Epithelial cell of prostate (primary cell): ENCODE results near the gene KRTAP4-7.
"Not testable (repeated sequence)": the region's sequence is repeated elsewhere in the genome, so short reads cannot be mapped to it uniquely, and the experiment has no call there.

Experiments used
- DNase-seq: peaks from one replicate; pipeline ENCODE4 v3.0.0-alpha.2; 2011; ENCODE audit warnings: low read depth, low spot score
- H3K27ac ChIP-seq: fragments of 450-650 bp; 2 replicates; pipeline ENCODE4 v1.5.1; 2017; ENCODE audit warnings: mild to moderate bottlenecking

The KRTAP4-7 gene

DNA sequence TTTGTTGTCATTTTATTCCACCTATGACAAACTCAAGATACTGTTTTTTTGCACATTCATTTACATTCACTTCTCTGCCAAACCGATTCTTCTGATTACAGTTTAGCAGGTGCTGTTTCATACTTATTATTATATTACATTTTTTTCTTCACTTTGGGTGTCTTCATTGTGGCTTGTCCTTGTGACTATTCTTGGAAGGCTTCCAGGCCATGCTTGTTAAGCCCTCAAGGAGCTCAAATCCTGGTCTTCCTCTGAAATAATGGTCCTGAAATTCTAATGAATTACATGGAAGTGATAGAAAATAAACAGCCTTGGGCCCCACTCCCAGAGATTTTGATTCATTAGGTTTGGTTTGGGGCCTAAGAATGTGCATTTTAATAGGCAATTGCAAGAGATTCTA lies 19.6 kb upstream of the KRTAP4-7 start:
- H3K27ac ChIP-seq, result no peak overlapping the region
- DNase-seq, result no peak

- H3K27ac ChIP-seq, DNase-seq: not testable (repeated sequence)
Measured at GRCh38 chr17:41065016-41065689, 18.8 kb upstream of the KRTAP4-7 start.

GRCh38 chr17:41065829-41066624 lies 17.9 kb upstream of the KRTAP4-7 start, which contains the start of gene KRTAP2-4:
Gene KRTAP2-4 (minus strand): TSS chr17:41065879. CDS start chr17:41065845, 34 bp downstream.
- peak; percentile 81 for DNase-seq
- H3K27ac ChIP-seq, result peak within 1 kb of the TSS; percentile 7

- DNase-seq, result no peak
Measured at GRCh38 chr17:41067281-41067680, 16.7 kb upstream of the KRTAP4-7 start.

GRCh38 chr17:41069031-41069430 lies 14.9 kb upstream of the KRTAP4-7 start:
- H3K27ac ChIP-seq, result no peak overlapping the region
- no peak for DNase-seq

More at GRCh38 chr17:41067281-41067680, 16.7 kb upstream of the KRTAP4-7 start:
- no peak overlapping the region for H3K27ac ChIP-seq

DNA sequence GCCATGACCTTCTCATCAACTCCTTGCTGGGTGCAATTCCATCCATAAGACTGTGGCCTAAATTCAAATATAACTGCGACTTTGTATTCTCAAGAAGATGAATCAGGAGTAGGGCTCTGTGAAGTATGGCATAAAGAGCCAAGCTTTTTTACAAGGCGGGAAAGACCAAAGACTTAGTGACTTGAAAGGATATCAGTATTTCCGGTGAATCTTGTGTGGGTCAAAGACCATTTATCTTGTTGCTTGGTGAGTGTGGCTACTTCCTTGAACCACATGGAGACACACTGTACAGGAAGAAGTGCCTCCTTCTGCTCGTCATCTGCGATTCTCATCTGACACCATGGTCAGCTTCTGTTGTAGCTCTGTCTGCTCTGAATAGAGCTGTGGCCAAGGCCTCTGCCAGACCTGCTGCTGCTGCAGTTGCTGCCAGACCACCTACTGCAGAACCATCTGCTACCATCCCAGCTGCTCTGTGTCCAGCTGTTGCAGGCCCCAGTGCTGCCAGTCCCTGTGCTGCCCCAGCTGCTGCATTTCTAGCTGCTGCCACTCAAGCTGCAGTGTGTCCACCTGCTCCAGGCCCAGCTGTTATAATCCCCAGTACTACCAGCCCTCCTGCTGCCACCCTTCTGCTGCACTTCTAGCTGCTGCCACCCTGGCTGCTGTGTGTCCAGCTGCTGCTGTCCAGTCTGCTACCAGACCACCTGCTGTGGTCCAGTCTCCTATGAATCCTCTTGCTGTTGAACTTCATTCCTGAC lies 12.2 kb upstream of the KRTAP4-7 start:
- no peak for DNase-seq
- H3K27ac ChIP-seq, result no peak overlapping the region

- no peak overlapping the region for H3K27ac ChIP-seq
- DNase-seq, result no peak
Measured at GRCh38 chr17:41073676-41074075, 10.3 kb upstream of the KRTAP4-7 start.

- no peak for DNase-seq
- no peak overlapping the region for H3K27ac ChIP-seq
Measured at GRCh38 chr17:41076788-41077187, 7.2 kb upstream of the KRTAP4-7 start.

GRCh38 chr17:41082626-41083025 lies 1.3 kb upstream of the KRTAP4-7 start:
- peak overlapping the region; percentile 27 for H3K27ac ChIP-seq
- peak; percentile 49 for DNase-seq

DNA sequence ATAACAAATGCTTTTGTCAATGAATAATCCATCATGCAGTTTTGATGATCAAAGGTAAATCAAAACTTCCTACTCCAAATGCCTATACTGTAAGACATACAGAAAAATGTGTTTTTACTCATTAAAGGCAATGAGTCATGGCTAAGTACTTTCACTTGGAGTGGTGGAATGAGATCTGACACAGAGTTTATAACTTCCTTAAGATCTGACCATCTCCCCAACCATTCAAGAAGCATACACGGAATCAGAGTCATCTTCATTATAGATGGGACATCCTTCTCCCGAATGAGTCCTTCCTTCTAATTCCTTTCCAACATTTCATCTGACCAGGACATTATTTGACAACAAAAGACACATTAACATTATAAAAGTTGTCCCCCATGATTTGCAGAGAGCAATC lies 523 bp upstream of the KRTAP4-7 start:
- H3K27ac ChIP-seq, DNase-seq: not testable (repeated sequence)

DNA sequence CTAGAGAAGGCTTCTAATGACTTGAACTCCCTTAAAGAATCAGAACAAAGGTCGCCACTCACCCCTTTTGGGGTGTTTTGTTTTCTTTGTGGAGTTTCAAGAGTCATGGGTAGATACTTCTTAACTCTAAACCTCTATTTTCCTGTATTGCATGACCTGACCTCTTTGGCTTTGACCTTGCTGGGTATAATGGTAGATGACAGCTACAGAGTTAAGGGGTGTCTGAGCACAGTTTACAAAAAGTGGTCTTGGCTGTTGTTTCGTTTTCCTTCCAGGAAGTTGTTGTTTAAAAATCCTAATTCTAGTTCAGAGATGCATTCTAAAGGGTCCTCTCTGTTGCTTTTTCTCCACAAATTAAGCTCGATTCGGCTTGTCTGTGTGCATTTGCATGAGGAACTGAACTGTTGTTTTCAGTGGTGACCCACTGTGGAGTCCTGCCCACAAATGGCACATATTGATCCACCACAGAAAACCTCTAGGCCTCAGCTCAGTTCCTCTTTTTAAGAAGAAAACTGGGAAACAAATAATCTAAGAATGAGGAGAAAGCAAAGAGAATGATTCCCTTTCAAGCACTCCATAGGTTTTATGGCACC lies 4.9 kb downstream of the KRTAP4-7 start:
- not testable (repeated sequence) for DNase-seq, H3K27ac ChIP-seq

DNA sequence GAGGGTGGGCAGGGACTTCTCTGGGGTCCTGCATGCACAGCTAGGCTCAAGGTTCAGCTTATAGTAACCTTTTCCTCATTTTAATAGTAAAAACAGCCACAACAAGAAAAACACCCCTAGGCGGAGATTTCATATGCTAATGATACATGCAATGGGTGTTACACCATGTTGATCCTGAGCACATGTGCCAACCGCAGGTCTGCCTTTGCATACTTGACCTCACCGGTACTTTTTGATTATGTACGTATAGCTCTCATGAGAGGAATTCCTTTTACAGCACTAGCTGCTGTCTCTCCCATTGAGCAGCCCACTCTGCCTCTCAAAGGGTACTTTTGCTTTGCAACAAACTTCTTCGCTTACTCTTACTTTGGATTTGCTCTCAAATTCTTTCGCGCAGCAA lies 12.1 kb downstream of the KRTAP4-7 start:
- no peak for DNase-seq
- H3K27ac ChIP-seq, result no peak overlapping the region

DNA sequence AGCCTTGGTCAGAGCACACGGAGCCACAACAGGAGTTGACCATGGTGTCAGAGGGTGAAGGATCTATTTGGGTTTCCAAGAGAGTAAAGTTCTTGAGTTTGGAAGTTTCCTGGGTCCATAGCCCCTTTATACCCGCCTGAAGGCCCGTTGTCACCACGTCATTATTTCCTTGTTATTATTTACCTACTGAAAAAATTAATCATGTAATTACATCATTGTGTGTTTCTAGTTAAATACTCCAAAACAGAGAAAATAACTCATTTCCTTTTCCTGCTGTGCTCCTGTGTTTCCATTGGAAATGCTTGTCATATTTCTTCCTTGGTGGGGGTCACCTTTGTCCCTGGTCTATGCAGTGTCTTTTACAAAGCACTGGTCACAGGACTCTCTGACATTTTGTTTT lies 14.1 kb downstream of the KRTAP4-7 start, which contains the start of gene KRTAP4-8:
TSS of gene KRTAP4-8 (minus strand) at position 101 of the 400 bp plus-strand sequence. CDS start at position 43, 58 bp downstream.
- peak within 1 kb of the TSS; percentile 40 for H3K27ac ChIP-seq
- no peak for DNase-seq

GRCh38 chr17:41098481-41098880 lies 14.5 kb downstream of the KRTAP4-7 start:
- peak overlapping the region; percentile 40 for H3K27ac ChIP-seq
- DNase-seq, result peak; percentile 36

DNA sequence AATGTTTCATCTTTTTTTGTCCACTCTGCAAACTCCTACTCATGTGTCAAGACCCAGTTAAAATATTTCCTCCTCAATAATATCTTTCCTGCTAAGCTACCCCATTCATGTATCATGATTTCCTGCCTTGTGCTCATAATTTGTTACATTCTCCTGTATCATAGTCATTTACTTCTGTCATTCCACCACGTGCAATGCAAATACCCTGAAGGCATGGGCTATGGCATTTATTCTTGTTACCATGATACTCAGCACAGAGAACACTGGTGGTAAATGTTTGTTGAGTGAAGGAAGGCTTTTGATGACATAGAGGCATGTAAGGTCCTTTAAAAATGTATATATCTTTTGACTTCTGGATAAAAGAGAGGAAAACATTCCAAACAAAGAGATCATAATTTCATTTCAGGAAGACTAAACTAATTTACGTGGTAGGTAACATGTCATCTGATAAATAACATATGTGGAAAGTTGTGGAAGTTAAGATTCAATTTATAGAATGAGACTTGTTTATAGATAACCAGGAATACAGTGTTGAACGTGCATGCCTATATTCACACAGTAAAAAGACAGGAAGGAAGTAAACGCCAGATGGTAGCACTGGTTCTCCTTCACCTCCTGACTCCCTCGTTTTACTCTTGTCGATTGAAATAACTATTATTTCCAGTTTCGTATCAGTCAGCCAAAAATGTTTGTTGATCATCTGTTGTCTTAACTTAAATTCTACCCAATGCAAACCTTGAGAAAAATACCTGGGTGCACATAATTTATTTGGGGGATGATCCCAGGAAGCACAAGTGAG lies 15.9 kb downstream of the KRTAP4-7 start:
- H3K27ac ChIP-seq, result peak overlapping the region; percentile 40
- DNase-seq, result peak; percentile 58

DNA sequence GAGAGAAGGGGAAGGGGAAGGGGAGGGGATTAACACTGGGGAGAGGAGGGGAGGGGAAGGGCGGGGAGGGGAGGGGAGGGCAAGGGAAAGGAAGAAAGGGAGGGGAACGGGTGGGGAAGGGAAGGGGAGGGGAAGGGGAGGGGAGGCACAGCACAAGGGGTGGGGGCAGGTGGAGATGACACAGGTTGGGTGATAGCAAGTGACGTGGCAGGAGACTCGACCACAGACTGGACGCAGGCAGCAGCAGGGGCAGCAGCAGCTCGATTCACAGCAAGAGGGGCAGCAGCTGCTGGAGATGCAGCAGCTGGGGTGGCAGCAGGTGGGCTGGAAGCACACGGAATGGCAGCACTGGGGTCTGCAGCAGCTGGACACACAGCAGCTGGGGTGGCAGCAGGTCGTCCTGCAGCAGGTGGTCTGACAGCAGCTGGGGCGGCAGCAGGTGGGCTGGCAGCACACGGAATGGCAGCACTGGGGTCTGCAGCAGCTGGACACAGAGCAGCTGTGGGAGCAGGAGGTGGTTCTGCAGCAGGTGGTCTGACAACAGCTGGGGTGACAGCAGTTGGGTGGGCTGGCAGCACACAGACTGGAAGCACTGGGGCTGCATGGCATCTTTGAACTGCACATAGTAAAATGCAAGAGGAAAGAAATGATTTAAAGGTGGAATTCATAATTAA lies 17.8 kb downstream of the KRTAP4-7 start, which contains the start of gene KRTAP4-16:
TSS of gene KRTAP4-16 (minus strand) at position 624 of the 674 bp plus-strand sequence. CDS start at position 624, 0 bp downstream.
- no peak within 1 kb of the TSS for H3K27ac ChIP-seq
- DNase-seq, result no peak

GRCh38 chr17:41103896-41104295 lies 19.9 kb downstream of the KRTAP4-7 start:
- DNase-seq, result no peak
- no peak overlapping the region for H3K27ac ChIP-seq

- DNase-seq, result not testable (repeated sequence)
Measured at GRCh38 chr17:41104386-41105038, 20.6 kb downstream of the KRTAP4-7 start.

More at GRCh38 chr17:41104386-41105038, 20.6 kb downstream of the KRTAP4-7 start:
- not testable (repeated sequence) for H3K27ac ChIP-seq
